Suppressor macrophage (primary cell): ENCODE results near the gene FOXC2.

Experiments
- DNase-seq, 4 experiments: peaks; one replicate each; pipeline ENCODE4 v3.0.0-alpha.2; 2020 to 2022

The FOXC2 gene

DNA sequence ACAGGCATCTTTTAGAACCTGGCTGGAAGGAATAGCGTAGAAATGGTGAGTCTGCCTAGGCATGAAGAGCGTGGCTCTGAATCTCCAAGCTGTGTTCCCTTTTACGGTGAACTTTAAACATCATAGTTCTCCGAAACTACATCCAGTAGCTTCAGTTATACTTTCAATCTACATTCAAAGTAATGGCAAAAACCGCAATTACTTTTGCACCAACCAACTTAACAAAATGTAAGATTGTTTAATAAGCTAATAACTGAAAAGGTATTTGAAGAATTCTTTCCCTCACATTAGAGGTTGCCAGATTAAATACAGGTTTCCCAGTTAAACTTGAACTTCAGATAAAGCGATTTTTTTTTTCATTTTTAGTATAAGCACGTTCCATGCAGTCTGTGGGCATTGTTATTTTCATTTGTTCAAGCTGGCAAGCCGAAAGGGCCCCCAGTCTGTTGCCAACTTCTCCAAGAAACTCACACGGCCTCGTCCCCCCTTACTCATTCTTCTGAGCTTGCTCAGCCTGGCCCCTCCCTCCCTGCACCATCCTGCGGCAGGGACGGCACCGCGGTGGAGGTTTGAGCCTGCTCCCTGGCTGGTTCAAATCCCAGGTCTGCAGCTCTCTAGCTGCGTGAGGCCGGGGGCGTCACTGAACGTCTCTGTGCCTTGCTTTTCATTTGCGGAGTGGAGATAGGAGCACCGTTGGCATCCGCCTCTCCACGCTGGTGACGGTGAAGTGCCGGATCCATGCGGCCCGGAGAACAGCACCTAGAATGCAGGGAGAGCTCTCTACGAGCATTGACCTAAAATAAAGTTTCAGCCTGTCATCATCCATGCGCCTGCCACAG is 8.1 kb upstream of the FOXC2 start:
- no peak for DNase-seq

DNA sequence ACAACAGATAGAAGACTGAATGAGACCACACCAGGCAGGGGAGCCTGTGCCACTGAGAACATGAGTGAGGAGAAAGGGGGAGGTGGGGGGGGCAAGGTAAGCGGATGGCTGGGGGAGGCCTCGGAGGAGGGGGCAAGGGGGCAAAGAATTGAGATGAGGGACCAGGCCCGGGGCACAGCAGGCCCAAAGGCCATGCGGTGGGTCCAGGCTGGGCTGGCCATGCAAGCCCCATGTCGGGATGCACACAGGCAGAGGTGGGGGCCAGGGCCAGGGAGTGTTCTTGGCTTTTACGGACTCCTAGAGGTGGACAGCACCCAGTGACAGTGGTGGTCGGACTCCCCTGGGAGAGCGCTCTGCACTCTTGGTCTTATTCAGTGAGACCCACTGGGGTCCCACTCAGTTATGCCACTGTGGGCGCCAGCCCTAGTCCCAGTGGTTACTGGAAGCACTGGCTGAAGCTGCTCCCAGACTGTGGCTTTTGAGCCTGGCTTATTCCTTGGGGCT is 6.8 kb upstream of the FOXC2 start:
- no peak for DNase-seq

DNA sequence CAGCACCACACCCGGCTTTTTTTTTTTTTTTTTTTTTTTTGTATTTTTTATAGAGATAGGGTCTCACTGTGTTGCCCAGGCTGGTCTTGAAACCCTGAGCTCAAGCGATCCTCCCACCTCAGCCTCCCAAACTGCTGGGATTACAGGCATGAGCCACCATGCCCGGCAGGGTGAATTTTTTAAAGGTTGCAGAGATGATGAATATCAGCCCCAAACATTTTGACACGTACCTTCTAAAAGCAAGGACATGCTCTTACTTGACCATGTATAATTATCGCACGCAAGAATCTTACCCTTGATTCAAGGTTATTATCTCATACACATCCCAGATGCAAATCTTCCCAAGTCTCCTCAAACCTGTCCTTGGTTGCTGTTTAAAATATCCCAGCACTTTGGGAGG is 4.3 kb upstream of the FOXC2 start:
- DNase-seq: no peak

GRCh38 chr16:86563469-86564345 is 2.9 kb upstream of the FOXC2 start:
- peak; percentile 88 to 94 (median 93) for DNase-seq

- no peak for DNase-seq
Observed at GRCh38 chr16:86565181-86565631, 1.4 kb upstream of the FOXC2 start.

GRCh38 chr16:86565644-86566511 is 751 bp upstream of the FOXC2 start:
- DNase-seq: no peak

DNA sequence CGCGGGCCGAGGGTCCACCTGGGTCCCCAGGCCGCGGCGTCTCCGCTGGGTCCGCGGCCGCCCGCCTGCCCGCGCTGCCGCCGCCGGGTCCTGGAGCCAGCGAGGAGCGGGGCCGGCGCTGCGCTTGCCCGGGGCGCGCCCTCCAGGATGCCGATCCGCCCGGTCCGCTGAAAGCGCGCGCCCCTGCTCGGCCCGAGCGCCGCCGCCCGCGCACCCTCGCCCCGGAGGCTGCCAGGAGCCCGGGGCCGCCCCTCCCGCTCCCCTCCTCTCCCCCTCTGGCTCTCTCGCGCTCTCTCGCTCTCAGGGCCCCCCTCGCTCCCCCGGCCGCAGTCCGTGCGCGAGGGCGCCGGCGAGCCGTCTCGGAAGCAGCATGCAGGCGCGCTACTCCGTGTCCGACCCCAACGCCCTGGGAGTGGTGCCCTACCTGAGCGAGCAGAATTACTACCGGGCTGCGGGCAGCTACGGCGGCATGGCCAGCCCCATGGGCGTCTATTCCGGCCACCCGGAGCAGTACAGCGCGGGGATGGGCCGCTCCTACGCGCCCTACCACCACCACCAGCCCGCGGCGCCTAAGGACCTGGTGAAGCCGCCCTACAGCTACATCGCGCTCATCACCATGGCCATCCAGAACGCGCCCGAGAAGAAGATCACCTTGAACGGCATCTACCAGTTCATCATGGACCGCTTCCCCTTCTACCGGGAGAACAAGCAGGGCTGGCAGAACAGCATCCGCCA is 504 bp downstream of the FOXC2 start:
- no peak for DNase-seq

GRCh38 chr16:86567701-86568581 is 1.3 kb downstream of the FOXC2 start:
- DNase-seq: no peak

DNA sequence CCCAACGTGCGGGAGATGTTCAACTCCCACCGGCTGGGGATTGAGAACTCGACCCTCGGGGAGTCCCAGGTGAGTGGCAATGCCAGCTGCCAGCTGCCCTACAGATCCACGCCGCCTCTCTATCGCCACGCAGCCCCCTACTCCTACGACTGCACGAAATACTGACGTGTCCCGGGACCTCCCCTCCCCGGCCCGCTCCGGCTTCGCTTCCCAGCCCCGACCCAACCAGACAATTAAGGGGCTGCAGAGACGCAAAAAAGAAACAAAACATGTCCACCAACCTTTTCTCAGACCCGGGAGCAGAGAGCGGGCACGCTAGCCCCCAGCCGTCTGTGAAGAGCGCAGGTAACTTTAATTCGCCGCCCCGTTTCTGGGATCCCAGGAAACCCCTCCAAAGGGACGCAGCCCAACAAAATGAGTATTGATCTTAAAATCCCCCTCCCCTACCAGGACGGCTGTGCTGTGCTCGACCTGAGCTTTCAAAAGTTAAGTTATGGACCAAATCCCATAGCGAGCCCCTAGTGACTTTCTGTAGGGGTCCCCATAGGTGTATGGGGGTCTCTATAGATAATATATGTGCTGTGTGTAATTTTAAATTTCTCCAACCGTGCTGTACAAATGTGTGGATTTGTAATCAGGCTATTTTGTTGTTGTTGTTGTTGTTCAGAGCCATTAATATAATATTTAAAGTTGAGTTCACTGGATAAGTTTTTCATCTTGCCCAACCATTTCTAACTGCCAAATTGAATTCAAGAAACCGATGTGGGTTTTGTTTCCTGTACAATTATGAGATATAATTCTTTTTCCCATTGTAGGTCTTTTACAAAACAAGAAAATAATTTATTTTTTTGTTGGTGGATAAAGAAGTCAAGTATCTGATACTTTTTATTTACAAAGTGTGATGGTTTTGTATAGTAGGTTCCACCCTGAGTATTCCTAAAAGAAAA is 2.3 kb downstream of the FOXC2 start:
- no peak for DNase-seq

DNA sequence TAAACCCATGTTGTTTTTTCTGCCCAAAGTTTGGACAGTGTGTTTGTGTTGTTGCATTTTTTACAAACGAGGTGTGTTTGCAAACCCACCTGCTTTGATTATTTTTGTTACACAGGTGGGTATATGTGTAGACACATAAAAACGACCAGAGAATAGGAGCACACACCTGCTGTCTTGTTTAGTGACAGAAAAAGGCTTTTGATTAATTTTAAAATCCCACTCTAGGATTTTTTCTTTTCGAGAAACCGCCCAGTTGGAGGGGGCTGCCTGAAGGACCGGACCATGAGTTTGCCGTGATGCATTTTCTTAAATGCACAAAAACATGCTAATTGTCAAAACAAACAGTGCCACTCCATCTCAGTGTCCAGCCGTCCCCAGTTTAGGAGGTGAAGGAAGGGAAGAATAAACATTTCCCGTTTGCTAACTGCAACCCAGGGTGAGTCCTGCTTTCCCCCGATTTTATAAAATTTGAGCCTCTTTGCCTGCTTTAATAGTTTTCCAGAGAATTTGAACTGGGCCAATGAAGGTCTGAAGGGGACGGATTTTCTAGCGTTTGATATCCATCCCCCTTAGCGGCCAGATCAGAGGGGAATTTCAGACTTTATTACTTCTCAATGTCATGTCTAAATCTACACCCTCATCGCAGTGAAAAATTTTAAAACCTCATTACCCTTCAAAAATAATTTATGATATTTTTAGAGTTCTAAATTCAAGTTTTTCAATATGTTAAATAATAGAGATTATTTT is 3.2 kb downstream of the FOXC2 start:
- DNase-seq: no peak

DNA sequence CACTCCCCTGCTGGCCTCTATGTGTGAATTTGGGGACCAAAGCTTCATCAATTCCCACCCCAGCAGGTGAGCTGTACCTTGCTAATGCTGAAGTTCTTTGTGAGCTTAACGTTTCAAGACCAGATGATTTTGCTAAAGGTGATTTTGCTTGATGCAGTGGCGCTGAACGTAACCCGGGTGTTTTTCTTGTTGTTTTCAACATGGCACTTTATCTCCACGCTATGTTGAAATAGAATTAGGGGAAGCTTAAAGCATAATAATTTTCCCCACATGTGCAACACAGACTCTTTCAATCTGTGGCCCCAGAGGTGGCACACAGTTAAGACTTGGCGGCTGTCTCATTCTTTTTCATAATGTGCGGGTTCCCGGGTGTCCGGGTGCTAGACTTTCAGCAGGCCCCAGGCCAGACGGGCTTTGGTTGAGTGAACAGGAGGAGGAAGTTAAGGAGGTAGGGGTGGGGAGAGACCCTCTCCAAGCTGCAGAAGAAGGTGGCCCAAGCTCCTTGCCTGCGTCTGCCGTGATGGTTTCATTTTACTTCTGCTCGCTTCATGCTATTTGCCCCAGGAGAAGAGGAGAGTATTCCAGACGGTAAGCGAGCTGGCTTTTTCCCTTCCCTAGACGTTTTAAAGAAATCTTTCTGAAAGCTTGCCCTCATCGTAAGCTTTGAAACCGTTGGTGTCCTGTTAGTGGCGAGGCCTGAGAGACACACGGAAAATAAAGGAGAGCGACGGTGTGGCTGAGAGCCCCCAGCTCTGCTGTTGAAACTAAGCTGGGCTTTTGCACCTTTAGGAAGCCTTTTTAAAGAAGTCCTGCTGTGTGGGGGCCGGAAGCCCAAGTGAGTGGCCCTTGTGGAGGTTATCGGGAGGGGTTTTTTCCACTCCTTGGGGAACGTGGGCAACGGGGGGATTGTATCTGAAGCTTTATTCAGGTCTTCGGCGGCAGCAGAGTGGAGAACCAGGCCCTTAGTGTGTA is 4.2 kb downstream of the FOXC2 start:
- no peak for DNase-seq

DNA sequence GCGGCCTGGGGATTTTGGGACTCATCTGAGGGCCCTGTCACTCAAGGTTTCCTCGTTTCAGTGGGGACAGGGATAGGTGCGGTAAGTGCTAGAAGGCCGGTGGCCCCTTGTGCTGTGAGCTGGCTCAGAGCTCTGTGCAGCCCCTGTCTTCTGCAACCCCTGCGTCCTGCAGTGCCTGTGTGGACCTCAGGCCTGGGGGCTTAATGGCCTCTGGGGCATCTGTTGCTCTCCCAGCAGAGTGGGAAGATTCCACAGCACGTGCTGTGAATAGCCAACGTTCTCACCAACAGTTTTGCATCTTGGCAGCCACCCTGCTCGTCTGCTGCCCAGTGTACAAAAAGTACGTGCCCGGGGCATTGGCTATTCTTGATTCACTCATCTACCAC is 4.9 kb downstream of the FOXC2 start:
- DNase-seq: no peak

DNA sequence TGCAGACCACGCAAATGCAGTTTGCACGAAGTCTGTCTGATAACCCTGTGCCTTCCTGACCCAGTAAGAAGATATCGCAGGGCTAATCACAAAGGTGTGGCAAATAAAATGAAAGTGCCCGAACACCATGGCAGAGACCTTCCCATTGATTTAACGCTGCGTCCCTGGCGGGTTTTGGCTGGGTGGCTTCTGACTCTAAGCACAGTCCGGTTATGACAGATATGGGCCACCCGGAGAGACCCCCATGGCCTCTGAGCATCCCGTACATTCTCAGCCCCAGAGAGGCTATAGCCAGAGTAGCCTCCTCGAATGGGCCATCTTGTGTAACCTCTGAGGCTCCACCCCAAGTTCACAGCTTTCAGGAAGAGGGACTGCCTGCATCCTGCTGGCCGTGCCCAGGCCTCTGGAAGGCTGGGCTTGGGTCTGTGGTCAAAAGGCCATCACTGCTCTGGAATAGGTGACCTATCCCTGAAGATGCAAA is 5.5 kb downstream of the FOXC2 start:
- DNase-seq: no peak

GRCh38 chr16:86572606-86573005 is 6.0 kb downstream of the FOXC2 start:
- no peak for DNase-seq

DNA sequence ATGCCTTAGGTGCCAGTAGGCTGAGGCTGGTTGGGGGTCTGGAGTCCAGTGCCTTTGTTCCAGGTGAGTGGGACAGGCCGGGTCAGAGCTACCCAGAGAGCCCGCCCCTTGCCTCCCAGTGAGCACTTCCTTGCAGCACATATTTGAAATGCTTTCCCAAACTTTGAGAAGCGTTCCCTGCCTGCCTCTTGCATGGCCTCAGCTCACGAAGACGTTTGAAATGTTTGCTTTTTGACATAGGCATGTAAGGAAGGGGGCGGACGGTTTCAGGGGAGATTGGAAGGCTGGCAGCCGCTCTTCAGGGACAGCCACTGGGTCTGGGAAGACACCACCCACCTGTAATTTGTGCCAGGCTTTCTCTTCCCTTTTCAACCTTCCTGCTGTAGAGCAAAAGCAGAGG is 6.6 kb downstream of the FOXC2 start:
- no peak for DNase-seq

- no peak for DNase-seq
Observed at GRCh38 chr16:86573646-86574508, 7.2 kb downstream of the FOXC2 start.
